Activated CD8-positive, alpha-beta memory T cell treated with anti-CD3 and anti-CD28 coated beads, Interleukin-2, amount 50 U/mL, for 4 hours (primary cell): ENCODE measurements around the gene PSD4.

Experiments
- DNase-seq: peaks from one replicate; pipeline ENCODE4 v3.0.0-alpha.2; 2020

The PSD4 gene

GRCh38 chr2:113209646-113210171, 35.9 kb downstream of the PSD4 start:
- no peak for DNase-seq

- no peak for DNase-seq
These were observed 37.7 kb downstream of the PSD4 start for GRCh38 chr2:113211226-113212105.

- DNase-seq: no peak
These were observed 38.7 kb downstream of the PSD4 start for GRCh38 chr2:113212245-113213060.

GRCh38 chr2:113213061-113213930, 39.5 kb downstream of the PSD4 start:
- no peak for DNase-seq

- no peak for DNase-seq
These were observed 40.4 kb downstream of the PSD4 start for GRCh38 chr2:113214141-113214540.

- DNase-seq: no peak
These were observed 41.3 kb downstream of the PSD4 start for GRCh38 chr2:113215056-113215455.

GRCh38 chr2:113216321-113216720, 42.5 kb downstream of the PSD4 start:
- DNase-seq: no peak

GRCh38 chr2:113216891-113217454, 43.2 kb downstream of the PSD4 start:
- DNase-seq: no peak

- DNase-seq: no peak
These were observed 43.9 kb downstream of the PSD4 start for GRCh38 chr2:113217455-113218282.

- DNase-seq: no peak
These were observed 44.7 kb downstream of the PSD4 start for GRCh38 chr2:113218283-113219091.

GRCh38 chr2:113219092-113219441, 45.3 kb downstream of the PSD4 start:
- no peak for DNase-seq

- no peak for DNase-seq
These were observed 45.7 kb downstream of the PSD4 start for GRCh38 chr2:113219525-113219888.

GRCh38 chr2:113219889-113220641, 46.3 kb downstream of the PSD4 start:
- DNase-seq: no peak

- DNase-seq: no peak
These were observed 47.4 kb downstream of the PSD4 start for GRCh38 chr2:113220970-113221708.

- no peak for DNase-seq
These were observed 48.1 kb downstream of the PSD4 start for GRCh38 chr2:113221846-113222245.

GRCh38 chr2:113223813-113224212, 50.0 kb downstream of the PSD4 start:
- no peak for DNase-seq

GRCh38 chr2:113224647-113225236, 51.0 kb downstream of the PSD4 start:
- DNase-seq: no peak
